ENCODE data around the gene RNF149. TPM values are rescaled to one million over a fixed set of nuclear protein-coding genes. Genes with fewer than 3 reads are reported as not detected.

The RNF149 gene
- total RNA-seq, 1 donor from 2014 or later: 35.0 TPM

GRCh38 chr2:101264360-101264939 lies 44.1 kb downstream of the RNF149 start:
- H3K4me3 ChIP-seq: no peak overlapping the region
- H2AFZ ChIP-seq (replicated peaks): no peak overlapping the region
- Mint-ChIP-seq H3K9me3 (no peaks in the 10 kb centered on the region), H3K36me3 (peaks cover 23% of the 10 kb centered on the region), H3K27ac (no peak overlapping the region), H3K27me3 (ENCODE audit: insufficient read depth, low read depth) (no peaks in the 10 kb centered on the region), H3K4me1 (no peaks in the 10 kb centered on the region), H3K4me3 (no peak overlapping the region)
- peaks cover 7% of the 10 kb centered on the region for H3F3A ChIP-seq (ENCODE audit: low read depth)
- no peak overlapping the region for H3K4me2 ChIP-seq
- no peak for DNase-seq (ENCODE audit: low spot score)
- no peak overlapping the region for H3K27ac ChIP-seq
- TF ChIP-seq CTCF (IDR thresholded peaks at IDR 0.05) (no peak), EZH2phosphoT487 (IDR thresholded peaks at IDR 0.05) (no peak), EZH2 (IDR thresholded peaks at IDR 0.05) (no peak)
- H3K4me1 ChIP-seq: no peaks in the 10 kb centered on the region
- H3K27me3 ChIP-seq: no peaks in the 10 kb centered on the region
- no peak overlapping the region for H3K9ac ChIP-seq
- H4K20me1 ChIP-seq (ENCODE audit: low read depth): no peaks in the 10 kb centered on the region
- H3K79me2 ChIP-seq (ENCODE audit: low read depth): no peaks in the 10 kb centered on the region
- H3K9me3 ChIP-seq (ENCODE audit: low read depth): no peaks in the 10 kb centered on the region
- H3K36me3 ChIP-seq: peaks cover 8% of the 10 kb centered on the region

- no peak for DNase-seq (ENCODE audit: low spot score)
- Histone ChIP-seq H3K27ac (no peak overlapping the region), H2AFZ (replicated peaks) (no peak overlapping the region), H3K9me3 (ENCODE audit: low read depth) (no peaks in the 10 kb centered on the region), H3F3A (ENCODE audit: low read depth) (peaks cover 7% of the 10 kb centered on the region), H3K36me3 (peaks cover 1% of the 10 kb centered on the region), H3K9ac (no peak overlapping the region), H3K79me2 (ENCODE audit: low read depth) (peaks cover 5% of the 10 kb centered on the region), H4K20me1 (ENCODE audit: low read depth) (no peaks in the 10 kb centered on the region), H3K4me1 (no peaks in the 10 kb centered on the region), H3K27me3 (no peaks in the 10 kb centered on the region), H3K4me3 (no peak overlapping the region), H3K4me2 (no peak overlapping the region)
- Mint-ChIP-seq H3K4me1 (no peaks in the 10 kb centered on the region), H3K4me3 (no peak overlapping the region), H3K27ac (no peak overlapping the region), H3K27me3 (ENCODE audit: insufficient read depth, low read depth) (no peaks in the 10 kb centered on the region), H3K9me3 (peaks cover 2% of the 10 kb centered on the region), H3K36me3 (peaks cover 30% of the 10 kb centered on the region)
- TF ChIP-seq EZH2 (IDR thresholded peaks at IDR 0.05) (no peak), EZH2phosphoT487 (IDR thresholded peaks at IDR 0.05) (no peak), CTCF (IDR thresholded peaks at IDR 0.05) (no peak)
Observed at GRCh38 chr2:101263377-101263800, 45.1 kb downstream of the RNF149 start.

- Histone ChIP-seq H3K4me3 (no peak overlapping the region), H3F3A (ENCODE audit: low read depth) (no peaks in the 10 kb centered on the region), H3K79me2 (ENCODE audit: low read depth) (peaks cover 5% of the 10 kb centered on the region), H3K4me2 (no peak overlapping the region), H3K4me1 (no peaks in the 10 kb centered on the region), H3K9ac (no peak overlapping the region), H4K20me1 (ENCODE audit: low read depth) (no peaks in the 10 kb centered on the region), H2AFZ (replicated peaks) (no peak overlapping the region), H3K27ac (no peak overlapping the region), H3K27me3 (no peaks in the 10 kb centered on the region), H3K9me3 (ENCODE audit: low read depth) (no peaks in the 10 kb centered on the region), H3K36me3 (no peaks in the 10 kb centered on the region)
- Mint-ChIP-seq H3K9me3 (peaks cover 2% of the 10 kb centered on the region), H3K27ac (no peak overlapping the region), H3K4me3 (no peak overlapping the region), H3K27me3 (ENCODE audit: insufficient read depth, low read depth) (no peaks in the 10 kb centered on the region), H3K4me1 (no peaks in the 10 kb centered on the region), H3K36me3 (peaks cover 34% of the 10 kb centered on the region)
- no peak for DNase-seq (ENCODE audit: low spot score)
- no peak for TF ChIP-seq CTCF (IDR thresholded peaks at IDR 0.05)
- TF ChIP-seq EZH2 (IDR thresholded peaks at IDR 0.05): no peak
- TF ChIP-seq EZH2phosphoT487 (IDR thresholded peaks at IDR 0.05): no peak
Observed at GRCh38 chr2:101262142-101262541, 46.4 kb downstream of the RNF149 start.
